ENCODE data around the gene BTG3.

DNA sequence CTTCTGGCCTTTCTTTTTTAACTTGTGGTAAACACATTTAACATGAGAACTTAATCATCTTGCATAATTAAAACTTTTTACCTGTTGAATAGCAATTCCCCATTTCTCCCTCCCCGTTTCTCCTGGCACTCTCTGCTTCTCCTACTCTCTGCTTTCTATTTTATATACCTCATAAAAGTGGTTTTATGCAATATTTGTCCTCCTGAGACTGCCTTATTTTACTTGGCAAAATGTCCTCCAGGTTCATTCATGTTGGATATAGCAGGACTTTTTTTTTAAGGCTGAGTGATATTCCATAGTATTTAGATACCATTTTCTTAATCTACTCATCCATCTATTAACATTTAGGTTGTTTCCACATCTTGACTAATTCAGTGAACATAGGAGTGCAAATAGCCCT, 35.0 kb downstream of the BTG3 start:
- TF ChIP-seq EZH2phosphoT487 (IDR thresholded peaks at IDR 0.05; ENCODE audit: low read depth) = no peak
- no peak for TF ChIP-seq CTCF (IDR thresholded peaks at IDR 0.05; ENCODE audit: low read depth, low read length)

Measured in OCI-LY3 (cell line).